CD4-positive, alpha-beta T cell treated with Interleukin-15 for 4 hours (primary cell): ENCODE measurements around the gene RNF212B.
"Not testable (repeated sequence)": the region's sequence is repeated elsewhere in the genome, so short reads cannot be mapped to it uniquely, and the experiment has no call there.

Experiments
- DNase-seq: peaks from one replicate; pipeline ENCODE4 v3.0.0-alpha.2; 2020; ENCODE audit warnings: low spot score

RNF212B gene

DNA sequence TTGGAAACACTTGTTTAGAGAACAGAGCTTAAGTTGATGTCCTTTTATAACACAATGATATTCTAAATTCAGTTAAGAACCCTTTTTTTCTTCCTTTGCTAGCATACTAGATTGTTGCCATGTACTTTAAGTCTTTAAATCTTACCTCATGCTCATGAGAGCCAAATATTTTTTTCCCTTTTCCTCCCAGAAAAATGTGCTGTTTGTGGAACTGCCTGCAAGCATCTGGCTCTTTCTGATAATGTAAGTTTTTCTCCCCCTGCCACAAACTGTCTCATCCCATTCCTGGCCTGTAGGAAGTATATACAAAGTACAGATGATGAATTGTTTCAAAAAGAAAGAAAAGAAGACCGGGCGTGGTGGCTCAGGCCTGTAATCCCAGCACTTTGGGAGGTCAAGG is 5.3 kb downstream of the RNF212B start:
- no peak for DNase-seq

DNA sequence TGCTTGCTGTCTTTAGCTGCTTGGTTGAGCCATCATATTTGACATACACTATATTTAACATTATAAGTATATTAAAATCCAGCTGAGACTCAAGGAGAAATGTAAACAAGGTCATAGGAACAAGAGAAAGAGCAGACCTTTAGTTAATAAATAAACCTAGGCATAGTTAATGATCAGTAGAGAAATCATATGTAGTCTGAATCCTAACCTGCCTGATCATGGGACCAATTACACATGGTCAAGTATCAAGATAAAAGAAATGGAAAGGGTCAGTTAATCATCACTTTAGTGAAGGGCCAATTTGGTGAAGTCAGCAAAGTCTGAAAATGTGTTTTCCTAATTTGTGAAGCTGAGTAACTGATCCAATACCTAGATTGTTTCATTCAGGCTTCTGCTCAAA is 7.5 kb downstream of the RNF212B start:
- DNase-seq, result no peak

DNA sequence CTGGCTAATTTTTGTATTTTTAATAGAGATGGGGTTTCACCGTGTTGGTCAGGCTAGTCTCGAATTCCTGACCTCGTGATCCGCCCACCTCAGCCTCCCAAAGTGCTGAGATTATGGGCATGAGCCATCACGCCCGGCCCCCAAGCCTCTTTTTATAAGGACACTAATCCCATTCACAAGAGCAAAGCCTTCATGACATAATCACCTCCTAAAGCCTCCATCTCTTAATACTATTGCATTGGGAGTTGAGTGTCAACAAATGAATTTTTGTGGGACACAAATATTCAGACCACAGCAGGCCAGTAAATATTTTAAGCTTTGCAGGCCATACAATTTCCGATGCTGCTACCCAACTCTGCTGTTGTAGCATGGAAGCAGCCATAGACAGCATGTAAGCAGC is 10.9 kb downstream of the RNF212B start:
- no peak for DNase-seq

DNA sequence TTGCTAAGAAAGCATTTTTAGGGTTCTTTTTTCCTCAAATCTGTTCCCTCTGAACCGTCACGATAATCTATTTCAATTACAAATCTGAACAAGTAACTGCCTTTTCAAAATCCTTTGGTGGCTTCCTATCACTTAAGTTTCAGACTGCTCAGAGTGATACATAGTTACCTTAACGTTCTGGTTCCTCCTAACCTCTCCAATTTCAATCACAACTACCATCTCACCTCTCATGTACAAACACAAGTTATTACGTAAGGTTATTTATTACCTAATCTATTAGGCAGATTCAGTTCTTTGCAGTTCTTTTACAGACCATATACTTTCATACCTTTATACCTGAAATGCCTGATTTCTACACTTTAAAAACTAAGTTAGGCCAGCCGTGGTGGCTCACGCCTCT is 12.1 kb downstream of the RNF212B start:
- DNase-seq, result no peak

DNA sequence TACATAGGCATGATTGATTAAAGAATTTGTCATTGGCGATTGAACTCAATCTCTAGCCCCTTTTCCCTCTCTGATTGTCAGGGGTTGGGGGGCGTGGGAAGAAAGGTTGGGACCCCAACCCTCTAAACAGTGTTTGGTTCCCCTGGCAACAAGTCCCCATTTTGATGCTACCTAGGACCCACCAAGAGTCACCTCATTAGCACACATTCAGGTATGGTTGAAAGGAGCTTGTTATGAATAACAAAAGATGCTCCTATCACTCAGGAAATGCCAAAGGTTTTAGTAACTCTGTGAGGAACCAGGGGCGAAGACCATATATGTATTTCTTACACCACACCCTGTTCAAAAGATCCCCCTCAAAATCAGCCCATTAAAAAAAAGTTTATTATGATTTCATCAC is 14.3 kb downstream of the RNF212B start:
- no peak for DNase-seq

DNA sequence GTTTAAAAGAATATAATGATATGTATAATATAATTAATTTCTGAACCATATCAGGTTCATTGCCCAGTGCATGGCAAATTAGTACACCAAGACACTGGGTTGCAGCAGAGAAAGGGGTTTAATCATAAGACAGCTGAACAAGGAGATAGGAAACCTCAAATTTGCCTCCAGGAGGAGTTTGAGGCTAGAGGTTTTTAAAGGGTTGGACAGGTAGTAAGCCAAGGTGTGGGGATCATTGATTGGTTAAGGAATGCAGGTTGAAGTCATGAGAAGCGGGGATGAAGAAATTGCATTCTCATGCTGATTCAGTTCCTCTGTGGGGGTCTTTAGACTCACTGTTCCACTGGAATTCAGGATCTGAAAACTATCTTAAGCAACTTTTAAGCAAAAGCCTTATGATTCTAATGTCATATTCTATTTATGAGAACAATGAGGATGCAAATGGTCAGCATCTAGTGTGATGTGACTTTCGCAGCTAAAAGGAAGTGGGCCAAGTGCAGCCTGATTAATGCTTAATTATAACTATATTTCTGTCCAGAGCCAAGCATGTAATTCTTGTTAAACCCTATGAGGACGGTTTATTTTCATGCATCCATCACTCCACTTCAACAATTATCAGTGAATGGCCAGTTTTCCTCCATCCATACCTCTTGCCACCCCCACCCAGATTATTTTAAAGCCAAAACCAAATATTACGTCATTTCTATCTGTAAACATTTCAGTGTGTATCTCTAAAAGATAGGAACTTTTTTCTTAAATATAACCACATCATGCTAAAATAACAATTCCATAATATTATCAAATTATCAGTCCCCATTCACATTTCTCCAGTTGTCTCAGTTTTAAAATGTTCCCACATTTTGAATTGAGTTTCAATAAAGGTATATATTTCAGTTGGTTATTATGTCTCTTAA is 14.9 kb downstream of the RNF212B start:
- no peak for DNase-seq

DNA sequence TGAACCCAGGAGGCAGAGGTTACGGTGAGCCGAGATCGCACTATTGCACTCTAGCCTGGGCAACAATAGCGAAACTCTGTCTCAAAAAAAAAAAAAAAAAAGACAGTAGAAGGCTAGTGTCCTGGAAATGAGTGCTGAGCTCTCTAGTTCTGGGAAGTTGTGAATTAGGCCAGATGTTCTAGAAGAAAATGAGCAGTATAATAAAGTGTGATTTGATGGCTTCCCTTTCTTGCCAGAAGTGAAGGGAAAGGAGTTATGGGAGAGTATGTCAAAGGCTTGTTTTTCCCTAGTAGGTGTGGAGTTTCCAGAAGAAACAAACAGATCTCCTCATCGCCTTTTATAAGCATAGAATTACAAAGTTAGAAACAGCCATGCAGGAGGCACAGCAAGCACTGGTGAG is 20.5 kb downstream of the RNF212B start:
- DNase-seq, result no peak

DNA sequence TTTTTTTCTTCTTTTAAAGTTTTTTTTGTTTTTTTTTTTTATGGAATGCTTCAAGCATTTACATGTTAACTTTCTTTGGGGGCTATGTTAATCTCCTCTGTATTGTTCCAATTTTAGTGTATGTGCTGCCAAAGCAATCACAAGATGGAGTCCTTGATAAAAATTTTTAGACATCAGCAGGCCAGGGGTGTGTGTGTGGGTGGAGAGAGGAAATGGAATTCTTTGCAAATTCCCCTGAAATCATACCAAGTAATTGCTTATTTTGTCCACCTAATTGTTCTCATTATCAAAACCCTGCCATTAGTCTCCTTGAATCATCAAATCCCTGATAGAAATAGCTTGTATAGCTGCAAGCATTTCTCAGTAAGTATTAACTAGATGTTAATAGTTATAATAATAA is 21.7 kb downstream of the RNF212B start:
- DNase-seq, result no peak

DNA sequence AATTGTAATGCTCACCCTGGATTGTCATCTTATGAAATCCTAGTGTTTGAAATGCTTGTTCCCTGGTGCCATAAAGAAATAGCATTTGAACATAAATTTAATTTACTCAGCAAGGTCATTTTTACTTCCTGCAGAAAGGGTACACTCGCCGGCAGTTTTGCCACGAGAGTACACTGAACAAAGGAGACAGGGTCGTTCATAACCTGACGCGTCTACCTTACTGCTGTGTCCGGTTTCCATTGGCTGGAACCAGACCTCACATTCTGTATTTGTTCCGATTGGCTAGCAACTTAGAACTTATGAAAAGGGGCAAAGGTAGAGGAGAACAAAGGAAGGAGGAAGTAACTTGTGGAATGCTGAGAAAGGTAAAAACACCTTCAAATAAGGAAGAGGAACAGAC is 23.1 kb downstream of the RNF212B start:
- not testable (repeated sequence) for DNase-seq

DNA sequence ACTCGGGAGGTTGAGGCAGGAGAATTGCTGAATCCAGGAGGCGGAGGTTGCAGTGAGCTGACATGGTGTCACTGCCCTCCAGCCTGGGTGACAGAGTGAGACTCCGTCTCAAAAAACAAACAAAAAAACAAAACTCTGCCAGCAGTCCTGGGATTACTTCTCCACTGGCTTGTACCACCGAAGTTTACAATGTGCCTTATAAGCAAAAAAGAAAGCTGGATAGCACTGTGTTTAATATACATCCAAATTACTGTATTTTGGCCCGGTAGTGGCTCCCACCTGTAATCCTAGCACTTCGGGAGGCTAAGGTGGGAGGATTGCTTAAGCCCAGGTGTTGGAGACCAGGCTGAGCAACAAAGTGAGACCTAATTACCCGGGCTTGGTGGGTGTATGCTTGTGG is 31.5 kb downstream of the RNF212B start:
- DNase-seq, result no peak

DNA sequence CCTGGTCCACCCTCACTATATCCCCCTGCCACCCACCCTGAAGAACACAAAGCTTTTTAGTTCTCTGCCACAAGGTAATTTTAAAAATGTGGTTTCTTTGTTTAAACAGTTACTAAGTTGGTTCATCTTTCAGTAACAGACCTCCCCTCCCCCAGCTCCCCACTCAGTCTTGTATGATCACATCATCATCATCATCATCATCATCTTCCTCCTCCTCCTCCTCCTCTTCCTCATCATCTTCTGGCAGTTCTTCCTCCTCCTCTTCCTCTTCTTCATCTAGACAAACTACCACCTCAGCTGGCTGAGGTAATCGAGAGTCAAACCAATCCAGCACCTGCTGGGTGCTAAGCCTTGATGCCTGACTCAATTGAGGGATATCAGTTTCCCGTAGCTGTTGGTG is 37.7 kb downstream of the RNF212B start:
- DNase-seq, result no peak

DNA sequence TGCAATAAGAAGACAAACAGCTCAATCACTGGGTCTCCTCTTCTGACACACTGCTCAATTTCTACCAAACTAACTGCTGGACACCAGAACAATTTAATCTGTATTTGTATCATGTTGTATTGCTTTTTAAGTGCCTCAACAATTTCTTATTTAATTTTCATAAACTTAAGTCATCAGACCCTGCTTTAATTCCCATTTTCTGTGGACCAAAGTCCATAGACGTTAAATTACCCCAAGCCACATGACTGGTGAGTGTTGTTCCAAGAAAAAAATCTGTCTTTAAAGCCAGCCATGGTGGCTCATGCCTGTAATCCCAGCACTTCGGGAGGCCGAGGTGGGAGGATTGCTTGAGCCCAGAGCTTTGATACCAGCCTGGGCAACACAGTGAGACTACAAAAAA is 39.5 kb downstream of the RNF212B start:
- DNase-seq, result no peak

DNA sequence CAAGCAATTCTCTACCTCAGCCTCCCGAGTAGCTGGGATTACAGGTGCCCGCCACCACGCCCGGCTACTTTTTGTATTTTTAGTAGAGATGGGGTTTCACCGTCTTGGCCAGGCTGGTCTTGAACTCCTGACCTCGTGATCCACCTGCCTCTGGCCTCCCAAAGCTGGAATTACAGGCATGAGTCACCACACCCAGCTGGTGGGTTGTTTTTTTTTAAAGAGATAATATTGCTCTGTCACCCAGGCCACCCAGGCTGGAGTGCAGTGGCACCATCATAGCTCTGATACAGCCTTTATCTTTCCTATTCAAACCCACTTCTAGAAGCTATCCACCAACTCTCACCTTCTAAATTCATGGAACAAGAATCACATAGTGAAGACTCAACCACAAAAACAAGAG is 40.2 kb downstream of the RNF212B start:
- DNase-seq, result not testable (repeated sequence)

DNA sequence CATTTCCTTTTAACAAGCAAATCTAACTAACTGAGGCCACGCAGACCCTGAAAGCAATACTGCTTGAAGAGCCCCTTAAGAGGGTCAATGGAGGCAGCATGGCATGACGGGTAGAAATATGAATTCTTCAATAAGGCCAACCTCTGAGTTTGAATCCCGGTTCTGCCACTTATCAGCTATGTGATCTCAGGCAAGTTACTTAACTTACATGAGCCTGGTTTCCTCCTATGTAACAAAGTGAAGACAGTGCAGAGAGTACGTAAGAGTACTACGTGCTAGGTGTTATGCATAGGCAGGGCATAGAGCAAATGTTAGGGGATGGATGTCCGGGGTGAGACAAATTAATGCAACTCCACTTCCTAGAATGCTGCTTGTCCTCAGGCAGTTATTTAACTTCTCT is 43.5 kb downstream of the RNF212B start:
- no peak for DNase-seq

DNA sequence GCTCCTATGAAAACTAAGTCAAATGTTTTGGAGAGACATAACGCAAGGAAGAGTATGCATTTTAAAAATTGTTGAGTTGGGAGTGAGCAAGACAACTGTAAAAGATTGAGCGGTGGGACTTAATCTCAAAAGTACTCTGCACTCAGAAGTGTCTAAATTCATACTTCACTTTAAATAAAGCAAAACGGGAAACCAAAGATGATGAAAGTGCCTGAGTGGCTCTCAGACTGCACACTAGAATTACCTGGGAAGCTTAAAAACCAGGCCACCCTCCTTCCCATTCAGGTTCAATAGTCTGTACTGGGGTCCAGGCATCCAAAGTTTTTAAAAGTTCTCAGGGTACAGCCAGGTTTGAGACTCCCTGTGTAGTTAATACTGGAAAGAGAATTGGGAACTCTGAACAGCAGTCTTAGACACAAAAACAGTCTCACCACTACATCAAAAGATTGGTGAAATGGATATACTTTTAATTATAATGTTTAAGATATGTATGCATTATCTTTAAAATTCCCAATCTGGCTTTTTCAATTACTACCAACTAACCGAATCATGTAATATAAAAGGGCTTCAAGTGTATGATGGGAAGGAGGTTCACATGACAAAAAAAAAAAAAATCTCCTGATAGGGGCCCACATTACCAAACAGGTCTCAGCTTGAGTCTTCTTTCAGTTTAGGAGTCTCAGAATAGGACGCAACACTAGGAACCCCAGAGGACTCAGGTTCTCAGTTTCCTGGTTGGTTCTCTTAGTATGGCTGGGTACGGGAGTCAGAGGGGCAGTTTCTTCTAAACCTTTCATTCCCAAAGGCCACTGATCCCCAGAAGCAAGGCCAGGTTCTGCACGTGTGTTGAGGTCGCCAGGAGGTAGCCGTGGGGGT is 47.2 kb downstream of the RNF212B start:
- DNase-seq, result no peak

DNA sequence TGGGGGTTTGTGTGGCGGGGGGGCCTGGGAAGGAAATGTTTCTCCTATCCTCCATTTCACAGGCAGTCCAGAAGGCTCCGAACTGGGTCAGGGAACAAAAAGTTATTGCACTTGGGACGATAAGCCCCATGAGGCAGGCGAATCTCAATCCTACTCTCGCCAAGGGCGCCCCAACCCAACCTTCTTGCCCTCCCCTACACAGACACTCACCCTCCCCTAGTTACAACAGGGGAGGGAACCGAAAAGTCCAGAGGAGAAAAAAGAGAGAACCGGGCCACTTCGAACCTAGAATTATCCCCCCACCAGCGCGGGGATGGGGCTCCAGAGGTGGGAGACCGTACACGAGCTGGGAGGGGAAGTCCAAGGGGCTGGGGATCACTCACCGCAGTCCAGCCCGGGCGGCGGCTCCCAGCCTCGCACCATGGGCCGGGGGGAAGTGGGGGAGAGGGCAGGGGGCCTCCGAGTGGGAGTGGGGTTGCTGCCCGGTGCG is 47.8 kb downstream of the RNF212B start:
- DNase-seq, result peak; percentile 4

DNA sequence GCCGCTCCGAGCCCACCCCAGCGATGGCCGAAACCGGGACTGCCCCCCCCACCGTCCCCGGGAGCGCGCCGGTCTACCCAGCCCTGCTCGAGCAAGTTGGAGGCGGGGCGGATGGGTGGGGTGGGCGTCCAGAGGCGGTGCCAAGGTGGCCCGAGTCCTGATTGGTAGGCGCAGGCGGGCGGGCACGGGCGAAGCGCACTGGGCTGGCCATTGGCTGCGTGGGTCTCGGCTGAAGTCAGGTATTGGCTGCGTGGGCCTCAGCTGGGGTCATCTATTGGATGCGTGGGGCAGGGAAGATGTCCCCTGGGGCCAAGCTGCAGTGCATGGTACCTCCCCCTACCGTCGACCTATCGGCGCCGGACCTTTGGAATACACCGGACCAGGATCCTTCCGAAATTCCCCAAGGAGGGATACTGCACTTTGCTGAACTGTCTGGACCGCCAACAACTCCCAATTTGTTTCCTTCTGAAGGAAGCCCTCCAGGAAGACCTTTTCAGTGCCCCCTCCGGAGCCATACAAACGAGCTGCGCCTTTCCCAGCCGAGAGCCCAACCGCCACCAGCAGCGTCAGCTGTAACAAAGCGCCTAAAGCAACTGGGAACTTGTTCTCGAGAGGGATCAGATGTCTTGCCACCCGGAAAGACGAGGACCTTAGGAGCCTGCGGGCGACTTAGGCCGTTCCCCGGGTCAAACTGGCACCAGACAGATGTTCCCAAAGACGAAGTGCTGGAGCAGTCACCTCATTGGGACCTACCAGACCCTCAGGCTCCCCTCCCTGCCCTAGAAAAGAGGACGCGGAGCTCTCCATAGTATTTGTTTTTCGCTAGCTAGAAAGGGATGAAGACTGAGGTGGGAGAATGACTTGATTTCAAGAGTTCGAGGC is 48.5 kb downstream of the RNF212B start, which contains the start of gene HOMEZ:
Gene HOMEZ (minus strand): TSS at position 113 of the 882 bp plus-strand sequence. CDS start 180 bp downstream, outside the sequence.
- DNase-seq, result peak; percentile 96

DNA sequence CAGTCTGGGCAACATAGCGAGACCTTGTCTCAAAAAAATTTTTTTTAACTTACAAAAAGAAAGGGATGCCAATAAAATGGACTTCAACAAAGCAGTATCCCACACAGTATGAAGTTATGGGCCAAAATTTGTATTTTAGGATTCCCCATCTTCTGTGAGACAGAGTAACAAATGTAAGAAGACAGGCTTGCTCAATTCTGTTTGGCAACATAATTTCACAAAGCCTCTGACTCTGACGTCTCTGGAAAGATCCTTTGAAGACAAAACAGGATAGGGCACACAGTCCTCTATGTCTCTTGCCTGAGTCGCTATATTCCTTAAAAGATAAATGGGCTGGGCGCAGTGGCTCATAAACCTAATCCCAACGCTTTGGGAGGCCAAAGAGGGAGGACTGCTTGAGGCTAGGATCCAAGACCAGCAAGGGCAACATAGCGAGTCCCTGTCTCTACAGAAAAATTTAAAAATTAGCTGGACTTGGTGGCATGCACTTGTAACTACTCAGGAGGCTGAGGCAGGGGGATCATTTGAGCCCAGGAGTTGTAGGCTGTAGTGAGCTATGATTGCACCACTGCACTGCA is 49.3 kb downstream of the RNF212B start:
- DNase-seq, result no peak

DNA sequence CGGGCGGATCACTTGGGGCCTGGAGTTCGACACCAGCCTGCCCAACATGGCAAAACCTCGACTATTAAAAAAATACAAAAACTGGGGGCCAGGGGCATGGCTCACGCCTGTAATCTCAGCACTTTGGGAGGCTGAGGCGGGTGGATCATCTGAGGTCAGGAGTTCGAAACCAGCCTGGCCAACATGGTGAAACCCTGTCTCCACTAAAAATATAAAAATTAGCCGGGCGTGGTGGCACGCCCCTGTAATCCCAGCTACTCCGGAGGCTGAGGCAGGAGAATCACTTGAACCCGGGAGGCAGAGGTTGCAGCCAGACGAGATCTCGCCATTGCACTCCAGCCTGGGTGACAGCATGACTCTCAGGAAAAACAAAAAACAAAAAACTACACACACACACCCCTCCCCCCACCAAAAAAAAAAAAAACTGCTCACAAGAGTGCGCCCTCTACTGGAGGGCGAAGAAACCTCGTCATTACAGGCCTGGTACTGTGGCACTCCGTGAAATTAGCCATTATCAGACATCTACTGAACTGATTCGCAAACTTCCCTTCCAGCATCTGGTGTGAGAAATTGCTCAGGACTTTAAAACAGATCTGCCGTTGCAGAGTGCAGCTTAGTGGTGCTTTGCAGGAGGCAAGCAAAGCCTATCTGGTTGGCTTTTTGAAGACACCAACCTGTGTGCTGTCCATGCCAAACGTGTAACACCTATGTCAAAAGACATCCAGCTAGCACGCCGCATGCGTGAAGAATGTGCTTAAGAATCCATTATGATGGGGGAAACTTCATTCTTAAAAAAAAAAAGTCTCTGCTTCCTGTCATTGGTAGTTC is 57.2 kb downstream of the RNF212B start:
- peak; percentile 68 for DNase-seq

DNA sequence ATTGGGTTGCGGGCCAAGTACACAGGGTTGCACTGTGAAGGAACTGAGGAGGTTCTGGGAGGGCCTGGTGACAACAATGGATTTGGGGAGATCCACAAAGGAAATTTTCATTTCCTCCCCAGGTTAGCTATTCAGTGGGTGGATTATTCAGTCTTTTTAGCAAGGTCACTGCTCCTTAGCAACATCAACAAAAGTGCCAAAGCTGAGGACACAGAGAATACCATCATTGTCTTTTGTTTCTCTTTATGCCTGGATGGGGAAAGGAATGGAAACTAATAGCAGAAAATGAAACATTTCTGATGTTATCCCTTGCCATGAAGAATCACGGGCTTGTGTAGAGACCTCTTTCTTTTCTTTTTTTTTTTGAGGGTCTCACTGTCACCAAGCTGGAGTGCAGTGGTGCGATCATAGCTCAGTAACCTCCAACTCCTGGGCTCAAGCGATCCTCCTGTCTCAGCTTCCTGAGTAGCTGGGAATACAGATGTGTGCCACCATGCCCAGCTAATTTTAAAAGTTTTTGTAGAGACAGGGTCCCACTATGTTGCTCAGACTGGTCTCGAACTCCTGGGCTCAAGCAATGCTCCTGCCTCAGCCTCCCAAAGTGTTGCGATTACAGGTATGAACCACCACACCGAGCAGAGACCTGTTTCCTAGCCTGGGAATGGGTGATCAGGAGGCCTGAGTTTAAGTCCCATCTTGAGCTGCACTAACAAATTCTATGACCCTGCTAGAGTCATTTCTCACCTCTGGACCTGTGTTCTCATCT is 58.5 kb downstream of the RNF212B start:
- no peak for DNase-seq
